Prostate gland (tissue), 2 donors: ENCODE data around the gene ELOVL3. TPM values are rescaled to one million over a fixed set of nuclear protein-coding genes. Genes with fewer than 3 reads are reported as not detected.

Experiments
- DNase-seq: peaks from one replicate; pipeline ENCODE4 v3.0.0-alpha.2; 2019; ENCODE audit warnings: low spot score
- H3K27ac ChIP-seq, 2 donors: fragments of 200-600 bp; sonication (generic); 2 replicates each; pipeline ENCODE4 v1.5.1; 2017 to 2019
- H3K27me3 ChIP-seq: fragments of 200-600 bp; sonication (generic); replicated peaks from 2 replicates; pipeline ENCODE4 v1.5.1; 2019; ENCODE audit not compliant: insufficient read depth
- H3K36me3 ChIP-seq, 2 donors: fragments of 200-600 bp; sonication (generic); 1 replicate in 1 of 2; 2 replicates in 1 of 2; pipeline versions ENCODE4 v1.5.1 to v1.8.1; 2017 to 2019
- H3K4me1 ChIP-seq: fragments of 200-600 bp; sonication (generic); replicated peaks from 2 replicates; pipeline ENCODE4 v1.5.1; 2019
- H3K4me3 ChIP-seq, 2 donors: fragments of 200-600 bp; sonication (generic); 2 replicates each; pipeline ENCODE4 v1.5.1; 2017 to 2019
- H3K9me3 ChIP-seq: fragments of 200-600 bp; sonication (generic); 2 replicates; pipeline ENCODE4 v1.5.1; 2017
- POLR2A ChIP-seq: fragments of 450-650 bp; IDR thresholded peaks from one replicate; pipeline ENCODE4 v1.6.1; 2016; ENCODE audit warnings: antibody characterized with exemption, mild to moderate bottlenecking
- POLR2AphosphoS5 ChIP-seq: sonication (generic); formaldehyde crosslinking; IDR thresholded peaks from one replicate; pipeline ENCODE4 v1.6.1; 2017; ENCODE audit warnings: antibody characterized with exemption
- WGBS: methylation state at CpG from one replicate; pipeline ENCODE4 v1.1.5; 2018; 5-methylcytosine and 5-hydroxymethylcytosine counted together
- intact Hi-C: fragments of 100-400 bp; cut with DNase I; formaldehyde crosslinking; loops from one replicate; pipeline ENCODE4 v1.14.2; 2022
- total RNA-seq, 2 donors: library from RNA; depleted of rRNA; stranded (reverse); fragments of >200 nt; gene quantifications; one replicate each; pipeline ENCODE4 v1.1.0, GENCODE V29; 2016
- TF ChIP-seq, protein P1 (sequence below), 4 experiments: fragments of 200-600 bp in 2 of 4; fragments of 450-650 bp in 2 of 4; sonication (generic) in 2 of 4; IDR thresholded peaks; 1 replicate in 3 of 4; 2 replicates in 1 of 4; pipeline ENCODE4 v1.5.1; 2016 to 2019; ENCODE audit warnings: antibody characterized with exemption in 4 of 4, mild to moderate bottlenecking in 2 of 4, moderate library complexity in 2 of 4

The ELOVL3 gene
- total RNA-seq, 2 donors from 2014 or later: 4.4 TPM; not detected in 1

DNA sequence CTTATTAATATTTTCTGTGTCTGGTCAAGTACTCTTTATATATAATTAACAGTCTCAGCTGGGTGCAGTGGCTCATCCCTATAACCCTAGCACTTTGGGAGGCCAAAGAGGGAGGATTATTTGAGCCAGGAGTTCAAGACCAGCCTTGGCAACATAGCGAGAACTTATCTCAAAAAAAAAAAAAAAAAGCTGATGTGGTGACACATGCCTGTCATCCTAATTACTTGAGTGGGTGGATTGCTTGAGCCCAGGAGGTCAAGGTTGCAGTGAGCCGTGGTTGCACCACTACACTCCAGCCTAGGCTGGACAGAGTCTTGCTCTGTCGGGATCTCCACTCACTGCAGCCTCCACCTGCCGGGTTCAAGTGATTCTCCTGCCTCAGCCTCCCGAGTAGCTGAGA, 6.7 kb upstream of the ELOVL3 start:
- DNase-seq: no peak
- WGBS: 85% methylated on average over 5 of the region's 5 CpGs
- Histone ChIP-seq H3K4me1 (no peaks in the 10 kb centered on the region), H3K9me3 (no peaks in the 10 kb centered on the region), H3K27me3 (no peaks in the 10 kb centered on the region), H3K36me3 (no peaks in the 10 kb centered on the region), H3K4me3 (no peak overlapping the region), H3K27ac (no peak overlapping the region)
- TF ChIP-seq POLR2A (no peak), POLR2AphosphoS5 (no peak)
- TF ChIP-seq, protein P1, sequence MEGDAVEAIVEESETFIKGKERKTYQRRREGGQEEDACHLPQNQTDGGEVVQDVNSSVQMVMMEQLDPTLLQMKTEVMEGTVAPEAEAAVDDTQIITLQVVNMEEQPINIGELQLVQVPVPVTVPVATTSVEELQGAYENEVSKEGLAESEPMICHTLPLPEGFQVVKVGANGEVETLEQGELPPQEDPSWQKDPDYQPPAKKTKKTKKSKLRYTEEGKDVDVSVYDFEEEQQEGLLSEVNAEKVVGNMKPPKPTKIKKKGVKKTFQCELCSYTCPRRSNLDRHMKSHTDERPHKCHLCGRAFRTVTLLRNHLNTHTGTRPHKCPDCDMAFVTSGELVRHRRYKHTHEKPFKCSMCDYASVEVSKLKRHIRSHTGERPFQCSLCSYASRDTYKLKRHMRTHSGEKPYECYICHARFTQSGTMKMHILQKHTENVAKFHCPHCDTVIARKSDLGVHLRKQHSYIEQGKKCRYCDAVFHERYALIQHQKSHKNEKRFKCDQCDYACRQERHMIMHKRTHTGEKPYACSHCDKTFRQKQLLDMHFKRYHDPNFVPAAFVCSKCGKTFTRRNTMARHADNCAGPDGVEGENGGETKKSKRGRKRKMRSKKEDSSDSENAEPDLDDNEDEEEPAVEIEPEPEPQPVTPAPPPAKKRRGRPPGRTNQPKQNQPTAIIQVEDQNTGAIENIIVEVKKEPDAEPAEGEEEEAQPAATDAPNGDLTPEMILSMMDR (IDR thresholded peaks at IDR 0.05): no peak
- intact Hi-C loops: no loop called here

DNA sequence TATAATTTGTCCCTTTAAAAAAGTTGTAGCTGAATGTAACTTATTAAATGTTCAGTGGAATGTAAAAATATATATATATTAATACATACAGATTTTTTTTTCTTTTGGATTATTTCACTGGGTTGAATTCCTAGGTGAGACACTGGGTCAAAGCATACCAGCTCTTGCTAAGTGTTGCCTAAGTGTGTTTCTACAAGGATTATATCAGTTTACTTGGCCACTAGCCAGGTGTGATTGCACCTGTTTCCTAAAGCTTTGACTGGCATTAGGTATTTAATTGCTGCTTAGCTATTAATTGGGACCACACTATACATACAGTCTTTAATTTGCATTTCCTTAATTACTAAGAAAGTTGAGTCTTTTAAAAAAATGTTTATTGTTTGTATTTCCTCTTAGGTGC, 5.5 kb upstream of the ELOVL3 start:
- Histone ChIP-seq H3K4me1 (no peaks in the 10 kb centered on the region), H3K4me3 (no peak overlapping the region), H3K27me3 (no peaks in the 10 kb centered on the region), H3K27ac (no peak overlapping the region), H3K9me3 (no peaks in the 10 kb centered on the region), H3K36me3 (no peaks in the 10 kb centered on the region)
- TF ChIP-seq, protein P1 (IDR thresholded peaks at IDR 0.05): no peak
- intact Hi-C loops: no loop called here
- DNase-seq: no peak

DNA sequence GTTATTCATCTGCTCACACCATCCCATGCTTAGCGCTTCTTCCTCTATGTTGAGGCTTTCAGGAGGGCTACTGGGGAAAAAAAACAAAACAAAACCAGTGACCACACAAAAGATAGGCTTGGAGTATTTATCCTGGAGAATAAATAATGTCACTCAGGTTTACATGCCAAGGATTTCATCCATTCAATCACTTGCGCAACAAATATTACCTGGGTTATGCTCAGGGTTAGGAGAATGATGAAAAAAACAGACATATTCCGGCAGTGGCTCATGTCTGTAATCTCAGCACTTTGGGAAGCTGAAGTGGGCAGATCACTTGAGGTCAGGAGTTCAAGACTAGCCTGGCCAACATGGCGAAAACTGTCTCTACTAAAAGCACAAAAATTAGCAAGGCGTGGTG, 3.3 kb upstream of the ELOVL3 start:
- TF ChIP-seq POLR2AphosphoS5 (no peak), POLR2A (no peak)
- TF ChIP-seq, protein P1 (IDR thresholded peaks at IDR 0.05): no peak
- WGBS: 90% methylated on average over 5 of the region's 5 CpGs

DNA sequence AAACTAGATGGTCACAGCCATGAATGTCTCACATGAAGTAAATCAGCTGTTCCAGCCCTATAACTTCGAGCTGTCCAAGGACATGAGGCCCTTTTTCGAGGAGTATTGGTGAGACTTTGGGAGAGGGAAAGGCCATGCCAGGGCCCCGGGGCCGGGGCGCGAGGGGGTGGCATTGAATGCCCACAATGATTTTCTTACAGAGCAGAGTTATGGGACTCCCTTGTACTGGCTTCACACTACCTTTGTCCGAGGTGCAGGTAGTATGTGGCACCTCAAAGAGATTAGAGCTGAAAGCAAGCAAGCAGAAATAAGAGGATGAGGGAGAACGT, 407 bp downstream of the ELOVL3 start:
- intact Hi-C loops: no loop called here
- Histone ChIP-seq H3K4me3 (peak overlapping the region; percentile 5 to 10), H3K27ac (no peak overlapping the region), H3K27me3 (no peaks in the 10 kb centered on the region), H3K36me3 (no peaks in the 10 kb centered on the region), H3K4me1 (no peaks in the 10 kb centered on the region), H3K9me3 (no peaks in the 10 kb centered on the region)
- no peak for DNase-seq
- TF ChIP-seq POLR2AphosphoS5: no peak
- TF ChIP-seq, protein P1 (IDR thresholded peaks at IDR 0.05): no peak
- no peak for TF ChIP-seq POLR2A
- 56% methylated on average over 8 of the region's 8 CpGs for WGBS

More for the DNA sequence above, 3.3 kb upstream of the ELOVL3 start:
- DNase-seq: no peak
- no peaks in the 10 kb centered on the region for H3K36me3 ChIP-seq
- intact Hi-C loops: no loop called here
- H3K27ac ChIP-seq: no peak overlapping the region
- no peaks in the 10 kb centered on the region for H3K9me3 ChIP-seq
- H3K27me3 ChIP-seq: no peaks in the 10 kb centered on the region
- no peaks in the 10 kb centered on the region for H3K4me1 ChIP-seq
- H3K4me3 ChIP-seq: no peak overlapping the region

DNA sequence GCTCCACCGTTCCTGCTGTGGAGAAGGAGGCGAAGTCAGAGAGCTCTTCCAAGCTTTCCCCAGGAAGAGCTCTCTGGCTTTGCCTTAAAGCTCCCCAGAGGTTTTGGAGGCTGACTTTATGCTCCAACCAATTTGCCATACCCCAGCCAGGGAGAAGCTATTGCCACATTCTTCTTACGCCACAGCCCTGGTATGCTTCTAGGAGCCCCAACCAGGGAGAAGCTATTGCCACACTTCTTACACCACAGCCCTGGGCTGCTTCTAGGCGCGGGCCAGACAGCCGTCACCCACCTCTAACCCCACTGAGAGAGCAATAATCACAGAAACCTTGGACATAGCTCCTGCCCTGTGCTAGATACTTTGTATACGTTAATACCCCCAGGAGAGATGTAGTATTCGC, 951 bp downstream of the ELOVL3 start:
- Histone ChIP-seq H3K9me3 (no peaks in the 10 kb centered on the region), H3K4me3 (no peak overlapping the region), H3K27me3 (no peaks in the 10 kb centered on the region), H3K27ac (no peak overlapping the region), H3K36me3 (no peaks in the 10 kb centered on the region), H3K4me1 (no peaks in the 10 kb centered on the region)
- TF ChIP-seq POLR2A: no peak
- TF ChIP-seq, protein P1 (IDR thresholded peaks at IDR 0.05): no peak
- no peak for TF ChIP-seq POLR2AphosphoS5
- no peak for DNase-seq
- WGBS: 75% methylated on average over 8 of the region's 8 CpGs
- intact Hi-C loops: no loop called here
